HCT116 (cell line): ENCODE results near the gene C5orf22. TPM values are rescaled to one million over a fixed set of nuclear protein-coding genes. Genes with fewer than 3 reads are reported as not detected.
"Not testable (repeated sequence)": the region's sequence is repeated elsewhere in the genome, so short reads cannot be mapped to it uniquely, and the experiment has no call there.

Experiments used
- ATAC-seq: fragments of 200-7000 bp; cut with Tn5 transposase; 2 replicates; pipeline ENCODE4 v1.9.1; 2020; ENCODE audit warnings: mild to moderate bottlenecking, moderate library complexity
- BruUV-seq: library from RNA; stranded (reverse); fragments of 400-500 nt; replicated peaks from 2 replicates; lab custom pipeline; 2021; lab: Mats Ljungman, UMichigan
- CTCF ChIA-PET: fragments of 300-600 bp; sonication (Branson Sonifier 250); formaldehyde crosslinking; loops from one replicate; lab custom pipeline; 2021; ENCODE audit warnings: antibody characterized with exemption; lab: Charles Lee
- POLR2A ChIA-PET: fragments of 300-600, 350-600 bp; sonication (Branson Sonifier 250); formaldehyde crosslinking; loops from one replicate; lab custom pipeline; 2021; ENCODE audit warnings: antibody characterized with exemption; lab: Charles Lee
- RAD21 ChIA-PET, 2 experiments: fragments of 300-600 bp; sonication (Branson Sonifier 250); formaldehyde crosslinking; loops; one replicate each; lab custom pipeline; 2023; ENCODE audit warnings: low total read pairs in 2 of 2; ENCODE audit not compliant: uncharacterized antibody in 2 of 2, unreplicated experiment in 2 of 2, low non-redundant PET in 1 of 2; lab: Charles Lee
- DNase-seq: peaks from one replicate; pipeline ENCODE4 v3.0.0-alpha.2; 2010; ENCODE audit warnings: low read depth, low spot score
- H2AFZ ChIP-seq: fragments of 200-600 bp; shearing (Covaris generic), sonication (generic); 2 replicates; pipeline ENCODE4 v1.6.1; 2017; ENCODE audit warnings: low read depth, mixed run types, mixed read lengths, antibody characterized with exemption, low read length; ENCODE audit not compliant: poor library complexity, severe bottlenecking
- H3K27ac ChIP-seq: 2 replicates; pipeline ENCODE4 v1.5.1; 2012; ENCODE audit warnings: low read depth, low read length
- H3K27me3 ChIP-seq: fragments of 200-600 bp; sonication (generic); 2 replicates; pipeline ENCODE4 v1.6.1; 2016; ENCODE audit warnings: mixed run types, low read length, mixed read lengths; ENCODE audit not compliant: insufficient read depth
- H3K36me3 ChIP-seq, 2 experiments: fragments of 200-500 bp in 1 of 2; fragments of 200-600 bp in 1 of 2; sonication (Bioruptor generic) in 1 of 2; sonication (generic) in 1 of 2; 2 replicates each; pipeline versions ENCODE4 v1.5.1 to v1.6.1; 2014 to 2016; ENCODE audit warnings: low read length in 2 of 2, inconsistent platforms in 1 of 2, mixed read lengths in 1 of 2, mixed run types in 1 of 2; ENCODE audit not compliant: insufficient read depth in 2 of 2, control insufficient read depth in 1 of 2
- H3K4me1 ChIP-seq, 2 experiments: fragments of 200-600 bp in 1 of 2; sonication (generic) in 1 of 2; 2 replicates each; pipeline versions ENCODE4 v1.5.1 to v1.6.1; 2012 to 2017; ENCODE audit warnings: low read length in 2 of 2, inconsistent platforms in 1 of 2, mild to moderate bottlenecking in 1 of 2, mixed read lengths in 1 of 2, mixed run types in 1 of 2, moderate library complexity in 1 of 2; ENCODE audit not compliant: insufficient read depth in 2 of 2, control insufficient read depth in 1 of 2
- H3K4me2 ChIP-seq: fragments of 200-600 bp; sonication (generic); 2 replicates; pipeline ENCODE4 v1.6.1; 2017; ENCODE audit warnings: mixed run types, low read length, mixed read lengths
- H3K4me3 ChIP-seq, 2 experiments: fragments of 200-600 bp in 1 of 2; sonication (generic) in 1 of 2; replicated peaks in 1 of 2; 2 replicates each; pipeline ENCODE4 v1.5.1; 2011 to 2016; ENCODE audit warnings: low read length in 2 of 2, control low read depth in 1 of 2, low read depth in 1 of 2, mild to moderate bottlenecking in 1 of 2, mixed read lengths in 1 of 2, mixed run types in 1 of 2
- H3K79me2 ChIP-seq: fragments of 200-600 bp; sonication (generic); 2 replicates; pipeline ENCODE4 v1.6.1; 2017; ENCODE audit warnings: mild to moderate bottlenecking, mixed run types, low read length, moderate library complexity, mixed read lengths; ENCODE audit not compliant: insufficient read depth
- H3K9ac ChIP-seq: fragments of 200-600 bp; sonication (generic); 2 replicates; pipeline ENCODE4 v1.6.1; 2016; ENCODE audit warnings: low read length, mixed read lengths
- H3K9me2 ChIP-seq: fragments of 200-600 bp; sonication (generic), shearing (Covaris generic); 2 replicates; pipeline ENCODE4 v1.6.1; 2017; ENCODE audit warnings: mixed run types, mild to moderate bottlenecking, moderate library complexity; ENCODE audit not compliant: insufficient read depth
- H3K9me3 ChIP-seq, 2 experiments: fragments of 200-500 bp in 1 of 2; fragments of 200-600 bp in 1 of 2; sonication (Bioruptor generic) in 1 of 2; sonication (generic) in 1 of 2; 2 replicates each; pipeline ENCODE4 v1.6.1; 2014 to 2017; ENCODE audit warnings: low read length in 2 of 2, mixed read lengths in 2 of 2, inconsistent platforms in 1 of 2, low read depth in 1 of 2, mild to moderate bottlenecking in 1 of 2, mixed run types in 1 of 2, moderate library complexity in 1 of 2; ENCODE audit not compliant: control insufficient read depth in 1 of 2, insufficient read depth in 1 of 2
- H4K20me1 ChIP-seq: fragments of 200-600 bp; sonication (generic), shearing (Covaris generic); 2 replicates; pipeline ENCODE4 v1.6.1; 2017; ENCODE audit warnings: mixed run types, mild to moderate bottlenecking, moderate library complexity; ENCODE audit not compliant: insufficient read depth
- CBX3 ChIP-seq: IDR thresholded peaks from 2 replicates; pipeline ENCODE4 v1.6.1; 2012; ENCODE audit warnings: low read depth
- EGR1 ChIP-seq: IDR thresholded peaks from 2 replicates; pipeline ENCODE4 v1.6.1; 2012; ENCODE audit warnings: low read depth
- ELF1 ChIP-seq: IDR thresholded peaks from 2 replicates; pipeline ENCODE4 v1.6.1; 2012; ENCODE audit warnings: low read depth, borderline replicate concordance
- EZH2 ChIP-seq: fragments of 200-600 bp; sonication (generic); IDR thresholded peaks from 2 replicates; pipeline ENCODE4 v1.6.1; 2017; ENCODE audit warnings: antibody characterized with exemption, mixed run types
- EZH2phosphoT487 ChIP-seq: fragments of 200-600 bp; IDR thresholded peaks from 2 replicates; pipeline ENCODE4 v1.6.1; 2018; ENCODE audit warnings: antibody characterized with exemption, borderline replicate concordance
- JUND ChIP-seq: IDR thresholded peaks from 2 replicates; pipeline ENCODE4 v1.6.1; 2012
- POLR2A ChIP-seq: IDR thresholded peaks from 2 replicates; pipeline ENCODE4 v1.7.0; 2011; ENCODE audit warnings: borderline replicate concordance; ENCODE audit not compliant: insufficient read depth, insufficient read length; ENCODE audit errors: extremely low read depth
- POLR2AphosphoS5 ChIP-seq: IDR thresholded peaks from 2 replicates; pipeline ENCODE4 v1.6.1; 2011; ENCODE audit warnings: mild to moderate bottlenecking, low read depth, low read length, moderate library complexity
- SIN3A ChIP-seq: IDR thresholded peaks from 2 replicates; pipeline ENCODE4 v1.6.1; 2012; ENCODE audit warnings: low read depth
- TCF7L2 ChIP-seq: IDR thresholded peaks from 2 replicates; pipeline ENCODE4 v1.7.0; 2011; ENCODE audit warnings: borderline replicate concordance, inconsistent platforms; ENCODE audit not compliant: insufficient read depth, insufficient read length; ENCODE audit errors: extremely low read depth
- YY1 ChIP-seq: IDR thresholded peaks from 2 replicates; pipeline ENCODE4 v1.6.1; 2011; ENCODE audit warnings: low read length, low read depth, moderate library complexity, mild to moderate bottlenecking; ENCODE audit not compliant: insufficient replicate concordance; ENCODE audit errors: extremely low read depth
- intact Hi-C: fragments of 100-400 bp; cut with micrococcal nuclease; formaldehyde crosslinking; loops from 2 replicates; pipeline ENCODE4 v1.10.0; 2022
- total RNA-seq: library from RNA; stranded (reverse); gene quantifications from one replicate; pipeline ENCODE4 v1.2.1, GENCODE V29; 2021; ENCODE audit not compliant: unreplicated experiment
- TF ChIP-seq, protein P1 (sequence below): IDR thresholded peaks from 2 replicates; pipeline ENCODE4 v1.6.1; 2012
- TF ChIP-seq, protein P2 (sequence below), 3 experiments: fragments of 200-600 bp in 1 of 3; sonication (generic) in 1 of 3; IDR thresholded peaks in 2 of 3; conservative IDR thresholded peaks in 1 of 3; 2 replicates each; pipeline ENCODE4 v1.5.1; 2012 to 2017; ENCODE audit warnings: low read depth in 2 of 3, low read length in 2 of 3, antibody characterized with exemption in 1 of 3, borderline replicate concordance in 1 of 3, control low read depth in 1 of 3, mild to moderate bottlenecking in 1 of 3, mixed read lengths in 1 of 3, mixed run types in 1 of 3, moderate library complexity in 1 of 3; ENCODE audit not compliant: insufficient read depth in 1 of 3

C5orf22 gene
- total RNA-seq, 1 experiment from 2014 or later = 22.9 TPM

DNA sequence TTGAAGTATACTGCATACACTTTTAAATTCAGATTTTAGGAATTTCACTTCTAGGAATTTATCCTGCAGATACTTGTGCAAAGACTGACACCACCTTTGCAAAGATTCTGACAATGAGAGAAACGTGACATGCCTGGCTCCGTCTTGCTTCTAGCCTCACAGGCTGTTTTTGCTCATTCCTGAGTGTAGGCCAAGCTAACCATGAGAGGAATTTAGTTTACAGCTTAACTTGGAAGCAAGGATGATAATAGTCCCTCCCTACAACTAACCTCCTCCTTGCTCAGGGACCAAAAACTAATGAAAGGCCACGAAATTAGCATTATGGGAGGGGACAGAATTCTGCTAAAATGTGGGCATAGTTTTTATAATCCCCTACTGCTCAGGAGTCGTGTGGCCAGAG is 31.1 kb downstream of the C5orf22 start:
- no peaks in the 10 kb centered on the region for H3K79me2 ChIP-seq
- no peak for DNase-seq
- H3K36me3 ChIP-seq = no peaks in the 10 kb centered on the region
- H3K27me3 ChIP-seq = no peaks in the 10 kb centered on the region
- ChIA-PET RAD21 (interaction anchor here in 1 of 2 experiments (0.5 kb wide), 1 partner anchor 31 kb away, joined by 3 read pairs; the partner anchor contains the start of genes C5orf22 and DROSHA), CTCF (no interaction called here), POLR2A (no interaction called here)
- no peak overlapping the region for H3K4me2 ChIP-seq
- TF ChIP-seq SIN3A = no peak
- no peaks in the 10 kb centered on the region for H3K4me1 ChIP-seq
- H3K9me3 ChIP-seq = no peaks in the 10 kb centered on the region; a peak in 1 of 4 replicates
- intact Hi-C loops = no loop called here
- no peak overlapping the region for H2AFZ ChIP-seq
- no peaks in the 10 kb centered on the region for H4K20me1 ChIP-seq
- no TSS peak for BruUV-seq
- H3K9ac ChIP-seq = no peak overlapping the region
- no peak overlapping the region for H3K4me3 ChIP-seq
- no peak for ATAC-seq
- no peak overlapping the region for H3K27ac ChIP-seq
- no peaks in the 10 kb centered on the region for H3K9me2 ChIP-seq

DNA sequence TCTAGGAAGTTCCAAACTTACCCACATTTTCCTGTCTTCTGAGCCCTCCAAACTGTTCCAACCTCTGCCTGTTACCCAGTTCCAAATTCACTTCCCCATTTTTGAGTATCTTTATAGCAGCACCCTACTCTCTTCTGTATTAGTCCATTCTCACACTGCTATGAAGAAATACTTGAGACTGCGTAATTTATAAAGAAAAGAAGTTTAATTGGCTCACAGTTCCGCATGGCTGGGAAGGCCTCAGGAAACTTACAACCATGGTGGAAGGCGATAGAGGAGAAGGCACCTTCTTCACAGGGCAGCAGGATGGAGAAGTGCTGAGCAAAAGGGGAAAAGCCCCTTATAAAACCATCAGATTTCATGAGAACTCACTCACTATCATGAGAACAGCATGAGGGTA is 34.3 kb downstream of the C5orf22 start:
- H2AFZ ChIP-seq, H3K79me2 ChIP-seq, H3K36me3 ChIP-seq, CTCF ChIA-PET, H3K9me2 ChIP-seq, BruUV-seq, H3K27me3 ChIP-seq, POLR2A ChIA-PET, H3K4me3 ChIP-seq, H3K9ac ChIP-seq, intact Hi-C loops, RAD21 ChIA-PET, H3K4me1 ChIP-seq, H4K20me1 ChIP-seq, H3K4me2 ChIP-seq, ATAC-seq, H3K27ac ChIP-seq, DNase-seq, H3K9me3 ChIP-seq: not testable (repeated sequence)

DNA sequence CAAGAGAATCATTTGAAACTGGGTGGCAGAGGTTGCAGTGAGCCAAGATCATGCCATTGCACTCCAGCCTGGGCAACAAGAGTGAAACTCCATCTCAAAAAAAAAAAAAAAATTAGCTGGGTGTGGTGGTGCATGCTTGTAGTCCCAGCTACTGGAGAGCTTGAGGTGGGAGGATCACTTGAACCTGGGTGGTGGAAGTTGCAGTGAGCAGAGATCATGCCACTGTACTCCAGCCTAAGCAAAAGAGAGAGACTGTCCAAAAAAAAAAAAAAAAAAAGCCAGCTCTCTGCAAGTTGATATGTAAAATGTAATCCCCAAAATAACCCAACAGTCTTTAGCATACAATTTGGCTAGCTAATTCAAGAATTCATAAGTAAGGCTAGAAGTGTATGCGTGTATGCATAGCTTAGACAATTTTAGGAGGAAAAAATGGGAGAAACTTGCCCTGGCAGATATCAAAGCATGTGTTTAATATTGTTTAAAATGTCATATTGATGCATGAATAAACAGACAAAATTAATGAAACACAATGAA is 36.3 kb downstream of the C5orf22 start:
- no peak overlapping the region for H3K27ac ChIP-seq
- BruUV-seq = no TSS peak
- H3K9ac ChIP-seq = no peak overlapping the region
- H3K4me2 ChIP-seq = no peak overlapping the region
- no peak for DNase-seq
- H2AFZ ChIP-seq = no peak overlapping the region
- POLR2A ChIA-PET = no interaction called here
- no peaks in the 10 kb centered on the region for H3K79me2 ChIP-seq
- no peaks in the 10 kb centered on the region for H3K4me1 ChIP-seq
- no peaks in the 10 kb centered on the region for H4K20me1 ChIP-seq
- H3K9me3 ChIP-seq = no peaks in the 10 kb centered on the region; a peak in 1 of 4 replicates
- no peaks in the 10 kb centered on the region for H3K36me3 ChIP-seq
- ATAC-seq = no peak
- CTCF ChIA-PET = no interaction called here
- RAD21 ChIA-PET = no interaction called here
- H3K27me3 ChIP-seq = no peaks in the 10 kb centered on the region
- H3K4me3 ChIP-seq = no peak overlapping the region
- intact Hi-C loops = no loop called here
- no peaks in the 10 kb centered on the region for H3K9me2 ChIP-seq
- TF ChIP-seq ELF1 (no peak), YY1 (no peak), EGR1 (no peak), JUND (no peak), POLR2AphosphoS5 (no peak), POLR2A (no peak), TCF7L2 (no peak), CBX3 (no peak), EZH2 (no peak), EZH2phosphoT487 (no peak)
- TF ChIP-seq, protein P1, sequence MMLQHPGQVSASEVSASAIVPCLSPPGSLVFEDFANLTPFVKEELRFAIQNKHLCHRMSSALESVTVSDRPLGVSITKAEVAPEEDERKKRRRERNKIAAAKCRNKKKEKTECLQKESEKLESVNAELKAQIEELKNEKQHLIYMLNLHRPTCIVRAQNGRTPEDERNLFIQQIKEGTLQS = no peak
- TF ChIP-seq, protein P2, sequence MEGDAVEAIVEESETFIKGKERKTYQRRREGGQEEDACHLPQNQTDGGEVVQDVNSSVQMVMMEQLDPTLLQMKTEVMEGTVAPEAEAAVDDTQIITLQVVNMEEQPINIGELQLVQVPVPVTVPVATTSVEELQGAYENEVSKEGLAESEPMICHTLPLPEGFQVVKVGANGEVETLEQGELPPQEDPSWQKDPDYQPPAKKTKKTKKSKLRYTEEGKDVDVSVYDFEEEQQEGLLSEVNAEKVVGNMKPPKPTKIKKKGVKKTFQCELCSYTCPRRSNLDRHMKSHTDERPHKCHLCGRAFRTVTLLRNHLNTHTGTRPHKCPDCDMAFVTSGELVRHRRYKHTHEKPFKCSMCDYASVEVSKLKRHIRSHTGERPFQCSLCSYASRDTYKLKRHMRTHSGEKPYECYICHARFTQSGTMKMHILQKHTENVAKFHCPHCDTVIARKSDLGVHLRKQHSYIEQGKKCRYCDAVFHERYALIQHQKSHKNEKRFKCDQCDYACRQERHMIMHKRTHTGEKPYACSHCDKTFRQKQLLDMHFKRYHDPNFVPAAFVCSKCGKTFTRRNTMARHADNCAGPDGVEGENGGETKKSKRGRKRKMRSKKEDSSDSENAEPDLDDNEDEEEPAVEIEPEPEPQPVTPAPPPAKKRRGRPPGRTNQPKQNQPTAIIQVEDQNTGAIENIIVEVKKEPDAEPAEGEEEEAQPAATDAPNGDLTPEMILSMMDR (IDR thresholded peaks at IDR 0.05 in 2 of 3, conservative IDR thresholded peaks at IDR 0.05 in 1 of 3; ENCODE audit: borderline replicate concordance in 1 of 3, insufficient read depth in 1 of 3, low read depth in 2 of 3, low read length in 2 of 3) = no peak
